ENCODE measurements around the gene GRHPR. TPM values are rescaled to one million over a fixed set of nuclear protein-coding genes. Genes with fewer than 3 reads are reported as not detected.

Gene GRHPR
- total and polyA plus RNA-seq, 2 of the 8 experiments (the other 6 are each of a cell fraction or from before 2014, with no cell fraction given) = 97.0 to 201 TPM

DNA sequence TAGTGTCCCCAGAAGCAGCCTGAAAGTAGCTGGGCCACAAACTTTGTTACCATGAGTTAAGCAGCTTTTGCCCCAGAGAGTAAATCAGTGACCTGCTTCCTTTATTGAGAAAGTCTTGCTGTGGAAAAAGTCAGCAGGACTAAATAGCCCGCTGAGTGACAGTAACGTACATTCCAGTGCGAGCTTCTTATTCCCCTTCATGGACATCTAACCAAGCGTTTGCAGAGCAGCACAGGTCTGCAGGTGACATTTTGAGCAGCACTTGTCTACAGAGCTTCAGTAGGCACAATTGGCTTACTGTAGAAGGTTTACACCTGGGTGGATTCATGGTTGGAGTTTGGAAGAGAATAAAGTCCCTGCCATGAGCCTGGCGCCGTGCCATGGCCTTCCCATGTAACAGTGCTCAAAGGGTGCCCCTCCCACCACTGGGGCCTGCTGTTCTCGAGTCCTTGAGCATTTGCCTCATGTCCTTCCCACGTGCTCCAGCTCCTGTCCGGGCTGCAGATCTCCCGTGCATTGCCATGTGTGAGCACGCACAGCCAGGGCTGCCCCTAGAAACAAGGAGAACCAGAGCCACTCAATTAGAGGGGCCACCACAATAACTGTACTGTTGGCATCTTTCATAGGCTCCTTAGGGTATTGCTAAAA, 41.3 kb upstream of the GRHPR start:
- H3K23me2 ChIP-seq (ENCODE audit: low read depth, low read length) = no peaks in the 10 kb centered on the region; the same call in 1 of the 2 replicates
- no peak overlapping the region for H3K9ac ChIP-seq (replicated peaks in 1 of 4; ENCODE audit: extremely low read depth in 1 of 4, low read depth in 3 of 4, low read length in 3 of 4)
- H2BK15ac ChIP-seq (ENCODE audit: low read length) = no peak overlapping the region
- FAIRE-seq = no peak
- DNase-seq (ENCODE audit: low read depth in 1 of 2, low spot score in 2 of 2) = no peak
- no peak overlapping the region for H3K23ac ChIP-seq (ENCODE audit: insufficient read length)
- H3K56ac ChIP-seq (replicated peaks; ENCODE audit: insufficient read length, low read depth, low read length) = no peak overlapping the region
- CTCF ChIA-PET (ENCODE audit: partially characterized antibody) = interaction anchor here (0.6 to 1.9 kb wide), 7 partner anchors 9 to 526 kb away, joined by 3 to 8 read pairs (median 3); no protein-coding TSS in a partner anchor
- H3K14ac ChIP-seq (ENCODE audit: insufficient read length) = no peak overlapping the region
- POLR2A ChIA-PET (ENCODE audit: partially characterized antibody) = no interaction called here
- H4K20me1 ChIP-seq (replicated peaks in 1 of 2; ENCODE audit: control insufficient read depth in 1 of 2, insufficient read depth in 2 of 2, low read length in 2 of 2) = no peaks in the 10 kb centered on the region
- H2BK120ac ChIP-seq (replicated peaks; ENCODE audit: low read depth, low read length) = no peak overlapping the region
- H3K4me1 ChIP-seq (replicated peaks in 1 of 4; ENCODE audit: control insufficient read depth in 3 of 4, insufficient read depth in 4 of 4, low read length in 3 of 4) = no peaks in the 10 kb centered on the region
- H2BK5ac ChIP-seq (ENCODE audit: low read depth, low read length) = no peak overlapping the region
- no peak overlapping the region for H3K18ac ChIP-seq (ENCODE audit: extremely low read depth, low read length)
- no peaks in the 10 kb centered on the region for H3K79me1 ChIP-seq (ENCODE audit: low read depth, low read length)
- no peak overlapping the region for H3K27ac ChIP-seq (ENCODE audit: low read depth, low read length)
- H3K4ac ChIP-seq (replicated peaks; ENCODE audit: insufficient read length, low read depth, low read length) = no peak overlapping the region
- no peak overlapping the region for H4K91ac ChIP-seq (replicated peaks; ENCODE audit: insufficient read length, low read length)
- no peak overlapping the region for H2AK5ac ChIP-seq (ENCODE audit: low read depth, low read length)
- H3K4me3 ChIP-seq (ENCODE audit: extremely low read depth in 1 of 4, insufficient read depth in 2 of 4, low read depth in 3 of 4, low read length in 4 of 4) = no peak overlapping the region
- no peak overlapping the region for H2AFZ ChIP-seq (ENCODE audit: low read length)
- H2BK20ac ChIP-seq (ENCODE audit: low read length) = no peak overlapping the region
- H3K27me3 ChIP-seq (replicated peaks in 1 of 4; ENCODE audit: control insufficient read depth in 3 of 4, extremely low read depth in 1 of 4, insufficient read depth in 3 of 4, low read length in 3 of 4) = no peaks in the 10 kb centered on the region
- 90% methylated on average over 11 of the region's 11 CpGs; no CpG with 5 or more reads in 1 of the 2 experiments for WGBS, 2 experiments (ENCODE audit: extremely low coverage in 1 of 2, insufficient coverage in 1 of 2, insufficient read length in 1 of 2, insufficient replicate concordance in 2 of 2, low coverage in 1 of 2, low lambda C conversion rate in 2 of 2, missing lambda C conversion rate in 1 of 2)
- H3K4me2 ChIP-seq (ENCODE audit: insufficient read depth in 1 of 2, low read depth in 2 of 2, low read length in 2 of 2) = no peak overlapping the region
- H3K9me3 ChIP-seq (ENCODE audit: insufficient read depth in 2 of 2, low read depth in 1 of 2, low read length in 1 of 2) = no peaks in the 10 kb centered on the region
- H4K5ac ChIP-seq (ENCODE audit: insufficient read length, low read depth, low read length) = no peak overlapping the region
- H3K79me2 ChIP-seq (ENCODE audit: control insufficient read depth in 1 of 2, insufficient read depth in 2 of 2, low read length in 2 of 2) = no peaks in the 10 kb centered on the region
- no peaks in the 10 kb centered on the region for H3K36me3 ChIP-seq (ENCODE audit: control insufficient read depth in 2 of 4, insufficient read depth in 4 of 4, low read length in 3 of 4)
- no peak overlapping the region for H4K8ac ChIP-seq (ENCODE audit: extremely low read depth, insufficient read depth, low read length)
- no peak overlapping the region for H2BK12ac ChIP-seq (ENCODE audit: low read depth, low read length)
- no peak for TF ChIP-seq MAFK (IDR thresholded peaks at IDR 0.05; ENCODE audit: low read depth, low read length)
- no peak for TF ChIP-seq GTF2F1 (IDR thresholded peaks at IDR 0.05; ENCODE audit: borderline replicate concordance, low read depth, low read length)
- TF ChIP-seq RBBP5 (IDR thresholded peaks at IDR 0.05; ENCODE audit: borderline replicate concordance, low read depth, low read length) = no peak
- TF ChIP-seq GABPA (IDR thresholded peaks at IDR 0.05; ENCODE audit: borderline replicate concordance, insufficient read depth, low read length) = no peak
- TF ChIP-seq CHD1 (IDR thresholded peaks at IDR 0.05; ENCODE audit: low read depth, low read length) = no peak
- TF ChIP-seq KDM1A (IDR thresholded peaks at IDR 0.05; ENCODE audit: borderline replicate concordance, low read length) = no peak

All from H1 (cell line).